Airway epithelial cell (primary cell): ENCODE data around the gene CAPN5. TPM values are rescaled to one million over a fixed set of nuclear protein-coding genes. Genes with fewer than 3 reads are reported as not detected.

Experiments
- total RNA-seq: library from RNA; depleted of rRNA; stranded (reverse); fragments of >200 nt; gene quantifications from 2 replicates; pipeline ENCODE4 v1.2.3, GENCODE V29; 2015

CAPN5 gene
- 5.9 and 6.7 TPM in 2 replicates for total RNA-seq

DNA sequence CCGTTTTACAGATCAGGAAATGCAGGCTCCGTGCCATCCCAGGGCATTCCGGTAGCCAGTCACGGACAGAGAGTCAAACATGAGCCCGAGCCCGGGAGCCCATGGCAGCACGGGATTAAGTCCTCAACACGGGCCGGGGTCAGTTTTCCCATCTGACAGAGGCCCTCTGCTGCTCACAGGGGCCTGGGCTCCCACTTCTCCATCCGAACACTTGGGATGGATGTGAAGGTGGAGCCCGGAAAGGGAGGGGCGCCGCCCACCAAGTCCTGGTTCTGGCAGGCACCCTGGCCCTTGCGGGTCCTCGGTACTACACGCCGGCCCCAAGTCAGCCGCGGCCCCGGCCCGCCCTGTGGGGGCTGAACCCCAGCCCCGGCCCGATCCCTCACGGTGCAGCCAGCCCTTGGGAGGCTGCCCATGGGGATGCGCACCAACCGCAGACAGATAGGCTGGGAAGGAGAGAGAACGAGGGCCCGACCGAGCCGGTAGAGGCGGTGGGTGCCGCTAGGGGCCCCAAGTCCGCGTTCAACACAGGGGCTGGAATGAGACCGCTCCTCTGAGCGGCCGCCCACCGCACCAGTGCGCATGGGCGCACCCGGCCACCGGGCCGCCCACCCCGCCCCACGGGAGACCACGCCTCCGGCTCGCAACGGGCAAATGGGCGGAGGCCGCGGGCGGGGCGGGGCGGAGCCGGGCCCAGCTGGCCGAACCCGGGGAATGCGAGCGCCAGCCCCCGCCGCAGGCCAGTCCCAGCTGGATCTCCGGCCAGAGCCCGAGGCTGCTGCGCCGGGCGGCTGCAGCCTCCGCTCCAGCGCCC lies at the start of gene CAPN5:
CAPN5 (plus strand) TSS at position 743 of the 814 bp plus-strand sequence. CDS start 17,916 bp downstream, outside the sequence.

GRCh38 chr11:77102246-77103210 lies 35.8 kb downstream of the CAPN5 start, which contains the start of gene OMP:
Gene OMP (plus strand): TSS chr11:77102840. CDS start chr11:77102840, 0 bp downstream.

GRCh38 chr11:77127920-77128691 lies 61.3 kb downstream of the CAPN5 start, which contains the start of gene MYO7A:
Gene MYO7A (plus strand): TSS chr11:77128246. CDS start chr11:77130635, 2,389 bp downstream.

Other genes starting within 250 kb of the CAPN5 start
- 6.1 and 11.9 TPM in 2 replicates for gene ACER3, start 206.1 kb upstream of the CAPN5 start, total RNA-seq
- gene B3GNT6, start 32.6 kb upstream of the CAPN5 start, total RNA-seq, result 0.05 and 0.35 TPM in 2 replicates
- gene OMP, start 35.9 kb downstream of the CAPN5 start, total RNA-seq, result 3.3 TPM in 1 of 2 replicates, not detected in the other
- gene MYO7A, start 61.3 kb downstream of the CAPN5 start, total RNA-seq, result 0.07 TPM in 1 of 2 replicates, not detected in the other
- not detected in 2 replicates for gene GDPD4, start 234.7 kb downstream of the CAPN5 start, total RNA-seq